AG09309 (cell line): ENCODE data around the gene DYRK3.

ENCODE experiments used
- DNase-seq: peaks from one replicate; pipeline ENCODE4 v3.0.0-alpha.2; 2010; ENCODE audit warnings: low read depth
- H3K4me3 ChIP-seq: 2 replicates; pipeline ENCODE4 v1.5.1; 2011; ENCODE audit warnings: mild to moderate bottlenecking, low read depth, low read length, moderate library complexity; ENCODE audit not compliant: control insufficient read depth
- CTCF ChIP-seq: IDR thresholded peaks from 2 replicates; pipeline ENCODE4 v1.5.1; 2011; ENCODE audit warnings: mild to moderate bottlenecking, low read depth, low read length, inconsistent platforms; ENCODE audit not compliant: insufficient read depth, control insufficient read depth; ENCODE audit errors: missing control alignments

The DYRK3 gene

GRCh38 chr1:206643118-206643698 lies 7.9 kb downstream of the DYRK3 start:
- no peak for TF ChIP-seq CTCF
- no peak for DNase-seq
- no peak overlapping the region for H3K4me3 ChIP-seq

- TF ChIP-seq CTCF, result no peak
- no peak for DNase-seq
- no peak overlapping the region for H3K4me3 ChIP-seq
These were observed 11.2 kb downstream of the DYRK3 start for GRCh38 chr1:206646504-206646903.

GRCh38 chr1:206647224-206647623 lies 11.9 kb downstream of the DYRK3 start:
- DNase-seq, result no peak
- no peak overlapping the region for H3K4me3 ChIP-seq
- TF ChIP-seq CTCF, result no peak

- no peak for DNase-seq
- TF ChIP-seq CTCF, result no peak
- H3K4me3 ChIP-seq, result no peak overlapping the region
These were observed 14.1 kb downstream of the DYRK3 start for GRCh38 chr1:206649261-206649921.

GRCh38 chr1:206651014-206651413 lies 15.7 kb downstream of the DYRK3 start:
- DNase-seq, result no peak
- no peak overlapping the region for H3K4me3 ChIP-seq
- TF ChIP-seq CTCF, result no peak

- no peak for TF ChIP-seq CTCF
- no peak for DNase-seq
- no peak overlapping the region for H3K4me3 ChIP-seq
These were observed 16.9 kb downstream of the DYRK3 start for GRCh38 chr1:206651958-206652890.
